Mammary epithelial cell (primary cell): ENCODE measurements around the gene LHX4.

Experiments
- EZH2 ChIP-seq: IDR thresholded peaks from 2 replicates; pipeline ENCODE4 v1.6.1; 2012; ENCODE audit warnings: low read length, inconsistent platforms, borderline replicate concordance
- TF ChIP-seq, protein P1 (sequence below), 2 donors: IDR thresholded peaks in 1 of 2; conservative IDR thresholded peaks in 1 of 2; 2 replicates each; pipeline ENCODE4 v1.5.1; 2011 to 2012; ENCODE audit warnings: inconsistent platforms in 2 of 2, low read length in 2 of 2, mild to moderate bottlenecking in 2 of 2, control low read depth in 1 of 2, low read depth in 1 of 2; ENCODE audit not compliant: insufficient read depth in 1 of 2; ENCODE audit errors: extremely low read depth in 1 of 2

DNA sequence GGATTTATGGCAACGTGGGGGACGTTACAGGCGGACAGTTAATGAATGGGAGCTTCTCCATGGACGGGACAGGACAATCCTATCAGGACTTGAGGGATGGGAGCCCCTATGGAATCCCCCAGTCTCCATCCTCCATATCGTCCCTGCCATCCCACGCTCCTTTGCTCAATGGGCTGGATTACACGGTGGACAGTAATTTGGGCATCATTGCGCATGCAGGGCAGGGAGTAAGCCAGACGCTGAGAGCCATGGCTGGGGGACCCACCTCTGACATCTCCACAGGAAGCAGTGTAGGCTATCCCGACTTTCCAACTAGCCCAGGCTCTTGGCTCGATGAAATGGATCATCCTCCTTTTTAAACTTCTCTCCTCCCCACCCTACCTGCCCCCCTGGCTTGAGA lies 44.2 kb downstream of the LHX4 start:
- TF ChIP-seq, protein P1, sequence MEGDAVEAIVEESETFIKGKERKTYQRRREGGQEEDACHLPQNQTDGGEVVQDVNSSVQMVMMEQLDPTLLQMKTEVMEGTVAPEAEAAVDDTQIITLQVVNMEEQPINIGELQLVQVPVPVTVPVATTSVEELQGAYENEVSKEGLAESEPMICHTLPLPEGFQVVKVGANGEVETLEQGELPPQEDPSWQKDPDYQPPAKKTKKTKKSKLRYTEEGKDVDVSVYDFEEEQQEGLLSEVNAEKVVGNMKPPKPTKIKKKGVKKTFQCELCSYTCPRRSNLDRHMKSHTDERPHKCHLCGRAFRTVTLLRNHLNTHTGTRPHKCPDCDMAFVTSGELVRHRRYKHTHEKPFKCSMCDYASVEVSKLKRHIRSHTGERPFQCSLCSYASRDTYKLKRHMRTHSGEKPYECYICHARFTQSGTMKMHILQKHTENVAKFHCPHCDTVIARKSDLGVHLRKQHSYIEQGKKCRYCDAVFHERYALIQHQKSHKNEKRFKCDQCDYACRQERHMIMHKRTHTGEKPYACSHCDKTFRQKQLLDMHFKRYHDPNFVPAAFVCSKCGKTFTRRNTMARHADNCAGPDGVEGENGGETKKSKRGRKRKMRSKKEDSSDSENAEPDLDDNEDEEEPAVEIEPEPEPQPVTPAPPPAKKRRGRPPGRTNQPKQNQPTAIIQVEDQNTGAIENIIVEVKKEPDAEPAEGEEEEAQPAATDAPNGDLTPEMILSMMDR (conservative IDR thresholded peaks at IDR 0.05 in 1 of 2, IDR thresholded peaks at IDR 0.05 in 1 of 2; ENCODE audit: extremely low read depth in 1 of 2, insufficient read depth in 1 of 2, low read depth in 1 of 2, low read length in 2 of 2): no peak
- no peak for TF ChIP-seq EZH2
